Parathyroid adenoma (tissue), 2 donors: ENCODE results near the gene NF1.

Source experiments
- H2AFZ ChIP-seq: fragments of 300-600 bp; sonication (generic); one replicate; pipeline ENCODE4 v1.7.0; 2017; ENCODE audit warnings: antibody characterized with exemption, mild to moderate bottlenecking
- H3K27ac ChIP-seq: fragments of 300-600 bp; sonication (generic); one replicate; pipeline ENCODE4 v1.7.0; 2017
- H3K27me3 ChIP-seq: fragments of 300-600 bp; sonication (generic); one replicate; pipeline ENCODE4 v1.7.0; 2017; ENCODE audit warnings: low read length; ENCODE audit not compliant: control insufficient read depth, insufficient read depth
- H3K36me3 ChIP-seq: fragments of 300-600 bp; sonication (generic); one replicate; pipeline ENCODE4 v1.7.0; 2017; ENCODE audit warnings: low read length; ENCODE audit not compliant: control insufficient read depth, insufficient read depth
- H3K4me1 ChIP-seq: fragments of 300-600 bp; sonication (generic); one replicate; pipeline ENCODE4 v1.7.0; 2017; ENCODE audit warnings: control low read depth
- H3K4me2 ChIP-seq: fragments of 300-600 bp; sonication (generic); one replicate; pipeline ENCODE4 v1.7.0; 2017; ENCODE audit warnings: low read length
- H3K4me3 ChIP-seq: fragments of 300-600 bp; sonication (generic); one replicate; pipeline ENCODE4 v1.7.0; 2017; ENCODE audit warnings: low read depth, low read length
- H3K79me2 ChIP-seq: fragments of 300-600 bp; sonication (generic); one replicate; pipeline ENCODE4 v1.7.0; 2017; ENCODE audit warnings: control low read depth
- H3K9ac ChIP-seq: fragments of 300-600 bp; sonication (generic); one replicate; pipeline ENCODE4 v1.7.0; 2017; ENCODE audit warnings: mild to moderate bottlenecking
- H3K9me3 ChIP-seq: fragments of 300-600 bp; sonication (generic); one replicate; pipeline ENCODE4 v1.7.0; 2017; ENCODE audit warnings: low read length; ENCODE audit not compliant: control insufficient read depth
- TF ChIP-seq, protein P1 (sequence below): fragments of 300-600 bp; sonication (generic); IDR thresholded peaks from one replicate; pipeline ENCODE4 v1.7.0; 2017; ENCODE audit warnings: antibody characterized with exemption, mild to moderate bottlenecking
- donor health status: primary hyperparathyroidism.

The NF1 gene

GRCh38 chr17:31391496-31391949 is 296.7 kb downstream of the NF1 start, which contains the start of gene RAB11FIP4:
Gene RAB11FIP4 (plus strand): TSS chr17:31391675. CDS start chr17:31391853, 178 bp downstream.
- H3K27me3 ChIP-seq: peaks cover 3% of the 10 kb centered on the region
- TF ChIP-seq, protein P1, sequence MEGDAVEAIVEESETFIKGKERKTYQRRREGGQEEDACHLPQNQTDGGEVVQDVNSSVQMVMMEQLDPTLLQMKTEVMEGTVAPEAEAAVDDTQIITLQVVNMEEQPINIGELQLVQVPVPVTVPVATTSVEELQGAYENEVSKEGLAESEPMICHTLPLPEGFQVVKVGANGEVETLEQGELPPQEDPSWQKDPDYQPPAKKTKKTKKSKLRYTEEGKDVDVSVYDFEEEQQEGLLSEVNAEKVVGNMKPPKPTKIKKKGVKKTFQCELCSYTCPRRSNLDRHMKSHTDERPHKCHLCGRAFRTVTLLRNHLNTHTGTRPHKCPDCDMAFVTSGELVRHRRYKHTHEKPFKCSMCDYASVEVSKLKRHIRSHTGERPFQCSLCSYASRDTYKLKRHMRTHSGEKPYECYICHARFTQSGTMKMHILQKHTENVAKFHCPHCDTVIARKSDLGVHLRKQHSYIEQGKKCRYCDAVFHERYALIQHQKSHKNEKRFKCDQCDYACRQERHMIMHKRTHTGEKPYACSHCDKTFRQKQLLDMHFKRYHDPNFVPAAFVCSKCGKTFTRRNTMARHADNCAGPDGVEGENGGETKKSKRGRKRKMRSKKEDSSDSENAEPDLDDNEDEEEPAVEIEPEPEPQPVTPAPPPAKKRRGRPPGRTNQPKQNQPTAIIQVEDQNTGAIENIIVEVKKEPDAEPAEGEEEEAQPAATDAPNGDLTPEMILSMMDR: no peak
- H3K9me3 ChIP-seq: no peaks in the 10 kb centered on the region
- H3K27ac ChIP-seq: peak within 1 kb of the TSS; percentile 80
- H3K4me2 ChIP-seq: no peak within 1 kb of the TSS
- H3K4me1 ChIP-seq: peaks cover 12% of the 10 kb centered on the region
- no peaks in the 10 kb centered on the region for H3K36me3 ChIP-seq
- H3K4me3 ChIP-seq: no peak within 1 kb of the TSS
- peak within 1 kb of the TSS; percentile 91 for H2AFZ ChIP-seq
- peaks cover 3% of the 10 kb centered on the region for H3K79me2 ChIP-seq
- H3K9ac ChIP-seq: no peak within 1 kb of the TSS

DNA sequence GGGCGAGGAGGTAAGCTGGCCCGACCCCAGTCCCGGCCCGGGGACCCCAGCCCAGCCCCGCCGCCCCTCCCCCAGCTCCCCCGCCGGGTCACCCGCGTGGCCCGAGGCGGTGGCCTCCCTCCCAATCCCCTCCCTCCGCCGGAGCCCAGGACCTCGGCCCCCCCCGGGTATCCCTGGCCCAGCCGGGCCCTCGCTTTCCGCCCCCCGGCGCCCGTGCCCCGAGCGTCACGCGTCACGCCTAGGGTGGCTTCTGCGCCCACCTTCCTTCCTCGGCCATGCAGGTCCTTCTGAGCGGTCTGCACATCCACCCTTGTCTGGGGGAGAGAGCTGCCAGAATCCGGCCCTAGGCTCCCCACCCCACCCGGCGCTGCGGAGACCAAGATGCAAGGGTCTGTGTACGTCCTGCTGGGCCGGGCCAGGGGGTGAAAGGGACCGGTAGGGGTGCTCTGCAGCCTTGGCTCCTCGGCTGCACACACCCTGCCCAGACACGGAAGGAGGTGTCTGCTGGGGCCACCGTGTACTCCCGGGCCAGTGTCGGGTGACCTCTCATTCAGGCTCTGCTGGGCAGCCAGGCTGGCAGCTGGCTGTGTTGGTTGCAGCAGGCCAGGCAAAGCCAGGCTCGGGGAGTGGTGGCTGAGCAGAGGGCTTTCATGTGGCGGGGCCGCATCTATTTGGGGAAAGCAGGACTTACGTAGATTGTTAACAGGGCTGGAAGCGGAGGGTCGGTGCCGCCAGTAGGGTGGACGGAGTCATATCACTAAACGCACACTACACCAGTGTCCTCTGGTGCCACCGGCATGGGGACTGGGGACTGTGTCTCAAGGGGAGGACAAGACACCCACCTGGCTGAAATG is 297.5 kb downstream of the NF1 start:
- Histone ChIP-seq H3K9me3 (no peaks in the 10 kb centered on the region), H3K79me2 (peaks cover 3% of the 10 kb centered on the region), H3K4me3 (no peak overlapping the region), H3K27me3 (peaks cover 3% of the 10 kb centered on the region), H3K9ac (no peak overlapping the region), H3K36me3 (no peaks in the 10 kb centered on the region), H2AFZ (peak overlapping the region; percentile 85), H3K27ac (peak overlapping the region; percentile 80), H3K4me2 (no peak overlapping the region), H3K4me1 (peaks cover 12% of the 10 kb centered on the region)
- TF ChIP-seq, protein P1: no peak

- H3K4me3 ChIP-seq: no peak overlapping the region
- TF ChIP-seq, protein P1: no peak
Observed at GRCh38 chr17:31392856-31393748, 298.3 kb downstream of the NF1 start.

GRCh38 chr17:31393749-31394146 is 299.0 kb downstream of the NF1 start:
- Histone ChIP-seq H3K36me3 (no peaks in the 10 kb centered on the region), H3K4me2 (no peak overlapping the region), H3K4me1 (peaks cover 12% of the 10 kb centered on the region), H3K4me3 (no peak overlapping the region), H3K9me3 (no peaks in the 10 kb centered on the region), H3K79me2 (peaks cover 3% of the 10 kb centered on the region), H3K27ac (no peak overlapping the region), H3K27me3 (peaks cover 3% of the 10 kb centered on the region), H3K9ac (no peak overlapping the region), H2AFZ (no peak overlapping the region)
- TF ChIP-seq, protein P1: no peak

More at GRCh38 chr17:31392856-31393748, 298.3 kb downstream of the NF1 start:
- peak overlapping the region; percentile 80 for H3K27ac ChIP-seq
- H3K4me2 ChIP-seq: no peak overlapping the region
- no peaks in the 10 kb centered on the region for H3K9me3 ChIP-seq
- no peak overlapping the region for H3K9ac ChIP-seq
- peaks cover 12% of the 10 kb centered on the region for H3K4me1 ChIP-seq
- no peaks in the 10 kb centered on the region for H3K36me3 ChIP-seq
- peak overlapping the region; percentile 85 for H2AFZ ChIP-seq
- H3K79me2 ChIP-seq: peaks cover 3% of the 10 kb centered on the region
- H3K27me3 ChIP-seq: peaks cover 3% of the 10 kb centered on the region
